HepG2 (cell line): ENCODE data around the gene TRAPPC12. TPM values are rescaled to one million over a fixed set of nuclear protein-coding genes. Genes with fewer than 3 reads are reported as not detected.

Source experiments
- ATAC-seq: fragments of 200-7000 bp; cut with Tn5 transposase; 3 replicates; pipeline ENCODE4 v1.9.1; 2020; ENCODE audit warnings: mild to moderate bottlenecking, moderate library complexity
- BruUV-seq: library from RNA; stranded (reverse); fragments of 400-500 nt; replicated peaks from 2 replicates; lab custom pipeline; 2021; lab: Mats Ljungman, UMichigan
- CTCF ChIA-PET: fragments of 300-600 bp; formaldehyde crosslinking; extraction: SDS; loops from one replicate; lab custom pipeline; 2021; ENCODE audit warnings: low total read pairs, inconsistent platforms, low intra/inter-chr PET ratio; lab: Yijun Ruan, JAX
- POLR2A ChIA-PET: fragments of 350-600 bp; sonication (Branson Sonifier 250); formaldehyde crosslinking; loops from one replicate; lab custom pipeline; 2020; ENCODE audit warnings: antibody characterized with exemption, inconsistent platforms; lab: Yijun Ruan, JAX
- DNase-seq: peaks from one replicate; pipeline ENCODE4 v3.0.0-alpha.2; 2015; ENCODE audit warnings: low spot score
- FAIRE-seq: peaks from 3 replicates; lab custom pipeline; 2011; peaks lifted over from hg19 to GRCh38; lab: Jason Lieb, UNC
- H2AFZ ChIP-seq: one replicate; pipeline ENCODE4 v1.6.1; 2011; ENCODE audit warnings: low read length, inconsistent platforms
- H3K27ac ChIP-seq: fragments of 300-600 bp; 3 replicates; pipeline ENCODE4 v1.8.0; 2011; ENCODE audit warnings: mixed run types, mild to moderate bottlenecking, mixed read lengths, low read length, inconsistent platforms; ENCODE audit not compliant: insufficient read depth; ENCODE audit errors: extremely low read length
- H3K27me3 ChIP-seq, 2 experiments: fragments of 200-600 bp in 1 of 2; 2 replicates in 1 of 2; 3 replicates in 1 of 2; pipeline versions ENCODE4 v1.6.0 to v1.8.0; 2011; ENCODE audit warnings: low read length in 2 of 2, mild to moderate bottlenecking in 2 of 2, moderate library complexity in 2 of 2, inconsistent platforms in 1 of 2; ENCODE audit not compliant: insufficient read depth in 2 of 2, control insufficient read depth in 1 of 2
- H3K36me3 ChIP-seq, 2 experiments: fragments of 200-600 bp in 1 of 2; replicated peaks in 1 of 2; 2 replicates in 1 of 2; 3 replicates in 1 of 2; pipeline versions ENCODE4 v1.5.1 to v1.8.0; 2011; ENCODE audit warnings: low read length in 2 of 2, inconsistent platforms in 1 of 2; ENCODE audit not compliant: insufficient read depth in 2 of 2, control insufficient read depth in 1 of 2
- H3K4me1 ChIP-seq: 2 replicates; pipeline ENCODE4 v1.5.1; 2012; ENCODE audit warnings: low read length, inconsistent platforms; ENCODE audit not compliant: insufficient read depth
- H3K4me2 ChIP-seq: 2 replicates; pipeline ENCODE4 v1.6.0; 2011; ENCODE audit warnings: low read depth, low read length, inconsistent platforms
- H3K4me3 ChIP-seq, 3 experiments: fragments of 200-600 bp in 1 of 3; sonication (generic), shearing (Covaris generic) in 1 of 3; replicated peaks in 1 of 3; 2 replicates each; pipeline ENCODE4 v1.5.1; 2011 to 2016; ENCODE audit warnings: low read length in 3 of 3, inconsistent platforms in 2 of 3, low read depth in 2 of 3, mild to moderate bottlenecking in 2 of 3, control low read depth in 1 of 3, mixed read lengths in 1 of 3; ENCODE audit not compliant: insufficient read depth in 1 of 3
- H3K79me2 ChIP-seq: one replicate; pipeline ENCODE4 v1.6.1; 2011; ENCODE audit warnings: low read length, inconsistent platforms; ENCODE audit not compliant: insufficient read depth
- H3K9ac ChIP-seq: 2 replicates; pipeline ENCODE4 v1.6.0; 2011; ENCODE audit warnings: mild to moderate bottlenecking, low read depth, low read length, inconsistent platforms; ENCODE audit not compliant: insufficient read depth
- H3K9me3 ChIP-seq: 2 replicates; pipeline ENCODE4 v1.5.1; 2012; ENCODE audit warnings: mild to moderate bottlenecking, low read length
- H4K20me1 ChIP-seq: 2 replicates; pipeline ENCODE4 v1.6.0; 2011; ENCODE audit warnings: inconsistent platforms, mild to moderate bottlenecking, low read length, moderate library complexity; ENCODE audit not compliant: insufficient read depth
- BATF2 ChIP-seq: sonication (generic); formaldehyde crosslinking; IDR thresholded peaks from 2 replicates; pipeline ENCODE4 v1.8.0; 2022; ENCODE audit warnings: mild to moderate bottlenecking, missing genetic modification reagents, moderate library complexity
- RBM22 ChIP-seq: fragments of 200-400 bp; formaldehyde crosslinking; optimal IDR thresholded peaks from 2 replicates; pipeline ENCODE3; 2017; ENCODE audit warnings: mild to moderate bottlenecking, low read length, moderate library complexity
- ZNF20 ChIP-seq: sonication (generic); formaldehyde crosslinking; IDR thresholded peaks from 2 replicates; pipeline ENCODE4 v1.4.0; 2020; ENCODE audit warnings: mild to moderate bottlenecking, moderate library complexity, missing genetic modification reagents
- ZNF576 ChIP-seq: sonication (generic); formaldehyde crosslinking; IDR thresholded peaks from 2 replicates; pipeline ENCODE4 v1.4.0; 2020; ENCODE audit warnings: mild to moderate bottlenecking, missing genetic modification reagents
- WGBS: methylation state at CpG from one replicate; pipeline ENCODE4 v1.1.6; 2017; ENCODE audit warnings: low lambda C conversion rate; 5-methylcytosine and 5-hydroxymethylcytosine counted together
- in situ Hi-C: cut with HindIII; loops from 2 replicates; pipeline ENCODE4 v1.10.0; 2017; ENCODE audit warnings: low pct_unique_long_range_greater_than_20kb; ENCODE audit not compliant: extremely low pct_ligation_motif_present
- intact Hi-C: fragments of 100-400 bp; cut with micrococcal nuclease; formaldehyde crosslinking; loops from one replicate; pipeline ENCODE4 v1.10.0; 2022; ENCODE audit not compliant: unreplicated experiment
- polyA plus RNA-seq, 8 experiments: library from polyadenylated mRNA; depleted of rRNA in 3 of 8; stranded (reverse) in 7 of 8; unstranded in 1 of 8; fragments of >200 nt; fragmentation: Illumina TruSeq in 4 of 8; extraction: Trizol in 4 of 8; gene quantifications; 2 replicates each; pipeline versions ENCODE4 v1.2.1 to v1.2.3, GENCODE V29; 2011 to 2016; ENCODE audit warnings: low read depth in 4 of 8, missing spikeins in 1 of 8, mixed read lengths in 1 of 8; ENCODE audit not compliant: insufficient read depth in 1 of 8
- total RNA-seq, 5 experiments: library from RNA; depleted of rRNA; stranded (reverse); fragments of >200 nt; fragmentation: Illumina TruSeq; extraction: Trizol; gene quantifications; 2 replicates each; pipeline ENCODE4 v1.2.3, GENCODE V29; 2016; ENCODE audit warnings: low read depth in 1 of 5
- TF ChIP-seq, protein P1 (sequence below), 2 experiments: sonication (generic) in 1 of 2; formaldehyde crosslinking in 1 of 2; IDR thresholded peaks; 2 replicates each; pipeline versions ENCODE4 v1.4.0 to v1.6.1; 2016 to 2020; ENCODE audit warnings: borderline replicate concordance in 1 of 2, low read depth in 1 of 2, mild to moderate bottlenecking in 1 of 2, missing genetic modification reagents in 1 of 2

Gene TRAPPC12
- total and polyA plus RNA-seq, 2 of the 13 experiments (the other 11 are each of a cell fraction or from before 2014, with no cell fraction given) = 46.4 to 97.7 TPM

- TF ChIP-seq ZNF576 (CRISPR knock-in tag) (no peak), BATF2 (CRISPR knock-in tag) (no peak)
- TF ChIP-seq, protein P1, sequence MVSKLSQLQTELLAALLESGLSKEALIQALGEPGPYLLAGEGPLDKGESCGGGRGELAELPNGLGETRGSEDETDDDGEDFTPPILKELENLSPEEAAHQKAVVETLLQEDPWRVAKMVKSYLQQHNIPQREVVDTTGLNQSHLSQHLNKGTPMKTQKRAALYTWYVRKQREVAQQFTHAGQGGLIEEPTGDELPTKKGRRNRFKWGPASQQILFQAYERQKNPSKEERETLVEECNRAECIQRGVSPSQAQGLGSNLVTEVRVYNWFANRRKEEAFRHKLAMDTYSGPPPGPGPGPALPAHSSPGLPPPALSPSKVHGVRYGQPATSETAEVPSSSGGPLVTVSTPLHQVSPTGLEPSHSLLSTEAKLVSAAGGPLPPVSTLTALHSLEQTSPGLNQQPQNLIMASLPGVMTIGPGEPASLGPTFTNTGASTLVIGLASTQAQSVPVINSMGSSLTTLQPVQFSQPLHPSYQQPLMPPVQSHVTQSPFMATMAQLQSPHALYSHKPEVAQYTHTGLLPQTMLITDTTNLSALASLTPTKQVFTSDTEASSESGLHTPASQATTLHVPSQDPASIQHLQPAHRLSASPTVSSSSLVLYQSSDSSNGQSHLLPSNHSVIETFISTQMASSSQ (IDR thresholded peaks at IDR 0.05; ENCODE audit: low read depth) = no peak
- TF ChIP-seq, protein P1 (CRISPR knock-in tag; IDR thresholded peaks at IDR 0.05; ENCODE audit: borderline replicate concordance) = no peak
- TF ChIP-seq, all 625 proteins: peak for 0
Observed at GRCh38 chr2:3468296-3468988, 88.9 kb downstream of the TRAPPC12 start (continued).

- WGBS = 95% methylated on average over 7 of the region's 7 CpGs
- ChIA-PET POLR2A (interaction anchor here (4.1 kb wide), 1 partner anchor 10 kb away, joined by 35 read pairs; no protein-coding TSS in a partner anchor), CTCF (no interaction called here)
- FAIRE-seq (no peak), ATAC-seq (no peak), DNase-seq (no peak)
- Histone ChIP-seq H3K36me3 (peaks cover 12 to 30% of the 10 kb centered on the region in 2 experiments; a peak in 4 of 5 replicates), H3K27me3 (no peaks in the 10 kb centered on the region), H4K20me1 (no peaks in the 10 kb centered on the region), H3K4me2 (no peak overlapping the region), H3K4me3 (no peak overlapping the region), H3K9me3 (no peaks in the 10 kb centered on the region), H3K79me2 (no peaks in the 10 kb centered on the region), H3K27ac (no peak overlapping the region), H3K4me1 (peaks cover 37% of the 10 kb centered on the region), H3K9ac (no peak overlapping the region), H2AFZ (no peak overlapping the region)
- peak; percentile 21 for TF ChIP-seq RBM22
- TF ChIP-seq ZNF20 (CRISPR knock-in tag) = no peak
- intact Hi-C loops (loop anchor here (5.0 kb wide), 1 partner anchor 92 kb away; the partner anchor contains the start of genes EIPR1 and TRAPPC12), in situ Hi-C loops (no loop called here)
- no TSS peak for BruUV-seq
Observed at GRCh38 chr2:3469486-3469885, 90.0 kb downstream of the TRAPPC12 start.
